DMS153 treated with DMSO at 0.1 percent for 48 hours (cell line): ENCODE measurements around the gene ZCWPW1.
"Not testable (repeated sequence)": the region's sequence is repeated elsewhere in the genome, so short reads cannot be mapped to it uniquely, and the experiment has no call there.

Experiments used
- DNase-seq: peaks from one replicate; lab custom pipeline; 2025; ENCODE audit not compliant: unreplicated experiment; lab: John Stamatoyannopoulos, UW

The ZCWPW1 gene

DNA sequence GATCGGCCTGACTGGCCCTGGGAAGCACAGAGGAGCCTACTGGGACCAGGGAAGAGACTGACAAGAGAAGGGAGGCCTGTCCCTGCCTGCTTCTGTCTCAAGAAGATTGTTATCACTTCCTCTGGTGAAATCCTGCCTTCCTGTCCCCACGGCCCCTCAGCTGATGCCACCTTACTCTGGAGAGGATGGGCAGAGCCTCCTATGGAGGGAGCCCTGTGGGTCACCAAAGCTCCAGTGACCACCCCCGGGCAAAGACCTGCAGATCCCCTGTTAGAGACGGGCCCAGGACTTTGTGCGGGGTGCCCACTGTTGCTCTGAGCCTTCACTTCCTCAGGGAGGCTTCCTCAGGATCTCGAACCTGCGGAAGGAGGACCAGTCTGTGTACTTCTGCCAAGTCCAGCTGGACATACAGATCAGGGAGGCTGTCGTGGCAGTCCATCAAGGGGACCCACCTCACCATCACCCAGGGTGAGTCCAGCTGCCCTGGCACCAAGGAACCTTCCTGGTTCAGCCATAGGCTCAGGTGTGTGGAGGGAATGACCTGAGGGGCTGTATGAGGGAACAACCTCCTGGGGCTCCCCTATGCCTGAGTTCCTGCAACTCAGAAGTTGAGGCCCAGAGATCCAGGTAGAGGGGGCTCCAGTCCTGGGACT lies 72.0 kb downstream of the ZCWPW1 start:
- DNase-seq, result no peak

DNA sequence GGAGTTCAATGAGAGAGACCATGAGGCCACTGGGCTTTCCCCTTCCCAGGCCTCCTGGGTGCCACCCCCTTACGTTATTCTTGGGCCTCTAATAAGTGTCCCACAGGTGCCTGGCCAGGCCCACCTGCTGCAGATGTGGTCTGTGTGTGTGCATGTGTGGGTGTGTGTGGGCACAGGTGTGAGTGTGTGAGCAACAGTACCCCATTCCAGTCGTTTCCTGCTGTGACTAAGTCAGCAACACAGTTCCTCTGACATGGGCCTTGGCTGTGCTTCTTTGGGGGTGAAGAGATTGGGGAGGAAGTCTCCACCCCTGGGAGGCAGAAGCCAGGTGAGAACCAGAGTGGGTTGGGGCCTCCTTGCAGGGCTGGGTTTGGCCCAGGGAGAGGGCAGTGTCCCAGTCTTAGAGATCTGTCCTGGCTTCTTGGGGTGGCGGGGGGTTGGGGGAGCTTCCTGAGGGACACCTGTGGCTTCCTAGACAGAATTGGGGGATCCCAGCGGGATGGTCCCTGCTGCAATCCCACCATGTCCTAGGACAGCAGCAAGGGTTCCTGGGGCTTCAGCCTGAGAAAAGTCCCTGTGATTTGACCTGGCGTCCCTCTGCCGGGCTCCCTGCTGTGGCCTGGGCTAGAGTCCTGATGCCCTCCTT lies 74.7 kb downstream of the ZCWPW1 start:
- no peak for DNase-seq

- no peak for DNase-seq
These were observed 75.4 kb downstream of the ZCWPW1 start for GRCh38 chr7:100352984-100353684.

DNA sequence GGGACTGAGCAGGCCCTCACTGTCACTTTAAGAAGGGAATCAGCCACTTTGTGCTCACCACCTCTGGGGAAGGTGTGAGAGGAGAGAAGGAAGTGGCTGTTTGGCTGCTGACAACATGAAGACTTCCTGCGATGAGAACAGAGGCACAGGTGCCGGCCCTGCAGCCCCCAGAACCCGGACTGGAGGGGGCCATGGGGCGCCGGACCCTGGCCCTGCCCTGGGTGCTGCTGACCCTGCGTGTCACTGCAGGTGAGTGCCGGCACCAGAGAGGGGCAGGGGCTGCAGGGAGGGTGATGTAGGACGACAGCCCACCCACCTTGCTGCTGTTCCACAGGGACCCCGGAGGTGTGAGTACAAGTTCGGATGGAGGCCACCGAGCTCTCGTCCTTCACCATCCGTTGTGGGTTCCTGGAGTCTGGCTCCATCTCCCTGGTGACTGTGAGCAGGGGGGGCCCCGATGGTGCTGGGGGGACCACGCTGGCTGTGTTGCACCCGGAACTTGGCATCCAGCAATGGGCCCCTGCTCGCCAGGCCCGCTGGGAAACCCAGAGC lies 76.2 kb downstream of the ZCWPW1 start:
- DNase-seq, result not testable (repeated sequence)

DNA sequence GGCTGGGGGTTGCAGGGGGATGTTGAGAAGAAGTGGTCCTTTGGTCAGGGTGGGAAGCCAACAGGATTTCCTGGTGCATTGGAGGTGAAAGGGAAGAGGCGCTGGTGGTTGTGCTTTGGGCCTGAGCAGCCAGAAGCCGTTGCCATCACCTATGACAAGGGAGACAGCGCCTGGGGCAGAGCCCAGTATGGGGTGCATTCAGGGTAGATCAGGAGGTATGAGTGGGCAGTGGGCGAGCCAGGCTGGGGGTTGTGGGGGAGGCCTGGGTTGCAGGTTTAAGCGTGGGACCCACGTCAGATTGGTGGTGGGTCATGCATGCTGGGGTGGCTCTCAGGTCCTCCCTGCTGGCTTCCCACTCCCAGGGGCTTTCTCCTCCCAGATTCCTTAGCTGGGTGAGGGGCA lies 76.8 kb downstream of the ZCWPW1 start:
- no peak for DNase-seq
